OCI-M2 (cell line): ENCODE measurements around the gene TBC1D3L.
"Not testable (repeated sequence)": the region's sequence is repeated elsewhere in the genome, so short reads cannot be mapped to it uniquely, and the experiment has no call there.

Experiments
- DNase-seq: peaks from one replicate; lab custom pipeline; 2025; ENCODE audit not compliant: unreplicated experiment; lab: John Stamatoyannopoulos, UW

TBC1D3L gene

DNA sequence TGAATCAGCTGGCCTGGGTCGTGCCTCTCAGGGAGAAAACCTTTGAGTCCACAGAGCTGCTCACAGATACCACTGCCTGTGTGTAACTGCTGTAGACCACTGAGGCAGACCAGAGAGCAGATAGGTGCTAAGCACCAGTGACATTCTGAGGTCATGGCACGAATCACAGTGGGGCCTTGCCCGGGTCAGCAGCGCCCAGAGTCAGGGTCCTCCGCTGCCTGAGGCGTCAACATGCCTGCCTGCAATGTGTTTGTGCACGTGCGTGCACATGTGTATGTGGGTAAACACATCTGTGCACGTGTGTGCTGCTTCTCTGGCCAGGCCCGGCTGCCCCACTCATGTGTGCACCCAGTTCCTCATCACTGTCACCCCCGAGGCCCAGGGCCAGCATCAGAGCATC, at the start of gene TBC1D3L:
TBC1D3L (minus strand) TSS at position 101 of the 400 bp plus-strand sequence. CDS start 1,540 bp downstream, outside the sequence.
- DNase-seq, result not testable (repeated sequence)

DNA sequence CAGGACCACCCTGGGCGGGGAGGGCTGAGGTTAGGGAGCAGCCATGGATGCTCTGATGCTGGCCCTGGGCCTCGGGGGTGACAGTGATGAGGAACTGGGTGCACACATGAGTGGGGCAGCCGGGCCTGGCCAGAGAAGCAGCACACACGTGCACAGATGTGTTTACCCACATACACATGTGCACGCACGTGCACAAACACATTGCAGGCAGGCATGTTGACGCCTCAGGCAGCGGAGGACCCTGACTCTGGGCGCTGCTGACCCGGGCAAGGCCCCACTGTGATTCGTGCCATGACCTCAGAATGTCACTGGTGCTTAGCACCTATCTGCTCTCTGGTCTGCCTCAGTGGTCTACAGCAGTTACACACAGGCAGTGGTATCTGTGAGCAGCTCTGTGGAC, 14.8 kb upstream of the TBC1D3L start, which contains the start of gene TBC1D3D:
TBC1D3D (plus strand) TSS at position 301 of the 400 bp plus-strand sequence. CDS start 1,585 bp downstream, outside the sequence.
- not testable (repeated sequence) for DNase-seq
